Karpas-422 (cell line): ENCODE data around the gene ZC2HC1B. TPM values are rescaled to one million over a fixed set of nuclear protein-coding genes. Genes with fewer than 3 reads are reported as not detected.
"Not testable (repeated sequence)": the region's sequence is repeated elsewhere in the genome, so short reads cannot be mapped to it uniquely, and the experiment has no call there.

ENCODE experiments used
- DNase-seq: peaks from one replicate; pipeline ENCODE4 v3.0.0-alpha.2; 2015
- H2AFZ ChIP-seq: fragments of 200-600 bp; sonication (generic); 2 replicates; pipeline ENCODE4 v1.6.1; 2014; ENCODE audit warnings: antibody characterized with exemption, low read length, mixed read lengths
- H3K27ac ChIP-seq: fragments of 200-600 bp; sonication (generic); 2 replicates; pipeline ENCODE4 v1.5.1; 2014; ENCODE audit warnings: mild to moderate bottlenecking, low read length, moderate library complexity
- H3K27me3 ChIP-seq: fragments of 200-600 bp; sonication (generic); 2 replicates; pipeline ENCODE4 v1.6.1; 2014; ENCODE audit warnings: low read length, mixed read lengths
- H3K36me3 ChIP-seq: fragments of 200-600 bp; sonication (generic); 2 replicates; pipeline ENCODE4 v1.6.1; 2014; ENCODE audit warnings: low read length, mixed read lengths; ENCODE audit not compliant: insufficient read depth
- H3K4me1 ChIP-seq: fragments of 200-600 bp; sonication (generic); 2 replicates; pipeline ENCODE4 v1.6.1; 2014; ENCODE audit warnings: mild to moderate bottlenecking, low read length, mixed read lengths
- H3K4me2 ChIP-seq: fragments of 200-600 bp; sonication (generic); 2 replicates; pipeline ENCODE4 v1.6.1; 2014; ENCODE audit warnings: low read length, low read depth, mild to moderate bottlenecking; ENCODE audit not compliant: poor library complexity, severe bottlenecking
- H3K4me3 ChIP-seq: fragments of 200-600 bp; sonication (generic); 2 replicates; pipeline ENCODE4 v1.5.1; 2014; ENCODE audit warnings: mild to moderate bottlenecking, antibody characterized with exemption, low read length, mixed read lengths
- H3K79me2 ChIP-seq: fragments of 200-600 bp; sonication (generic); 2 replicates; pipeline ENCODE4 v1.6.1; 2014; ENCODE audit warnings: mild to moderate bottlenecking, low read length, mixed read lengths
- H3K9ac ChIP-seq: fragments of 200-600 bp; sonication (generic); 2 replicates; pipeline ENCODE4 v1.6.0; 2014; ENCODE audit warnings: low read length
- H3K9me2 ChIP-seq: fragments of 200-600 bp; sonication (generic), shearing (Covaris generic); replicated peaks from 2 replicates; pipeline ENCODE4 v1.6.0; 2014; ENCODE audit warnings: mild to moderate bottlenecking, low read length, moderate library complexity; ENCODE audit not compliant: insufficient read depth
- H3K9me3 ChIP-seq: fragments of 300-700, 200-600 bp; sonication (generic); 2 replicates; pipeline ENCODE4 v1.6.1; 2014; ENCODE audit warnings: low read length, mixed read lengths
- H4K20me1 ChIP-seq: fragments of 200-600 bp; sonication (generic); 2 replicates; pipeline ENCODE4 v1.6.1; 2014; ENCODE audit warnings: mild to moderate bottlenecking, antibody characterized with exemption, low read length, low read depth; ENCODE audit not compliant: insufficient read depth
- total RNA-seq: library from RNA; depleted of rRNA; stranded (reverse); fragments of >200 nt; shearing (Covaris generic); gene quantifications from 2 replicates; pipeline ENCODE4 v1.2.3, GENCODE V29; 2014; ENCODE audit warnings: low replicate concordance

The ZC2HC1B gene
- total RNA-seq, 1 experiment from 2014 or later: not detected

DNA sequence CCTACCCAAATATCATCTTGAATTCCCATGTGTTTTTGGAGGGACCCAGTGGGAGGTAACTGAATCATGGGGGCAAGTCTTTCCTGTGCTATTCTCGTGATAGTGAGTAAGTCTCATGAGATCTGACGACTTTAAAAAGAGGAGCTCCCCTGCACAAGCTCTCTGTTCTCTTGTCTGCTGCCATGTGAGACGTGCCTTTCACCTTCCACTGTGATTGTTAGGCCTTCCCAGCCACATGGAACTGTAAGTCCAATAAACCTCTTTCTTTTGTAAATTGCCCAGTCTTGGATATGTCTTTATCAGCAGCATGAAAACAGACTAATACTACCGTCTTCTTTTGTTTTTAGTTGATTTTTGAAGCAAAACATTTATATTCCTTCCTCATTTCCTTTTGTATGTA is 52.8 kb downstream of the ZC2HC1B start:
- H3K27me3 ChIP-seq, H3K9me2 ChIP-seq, DNase-seq, H3K9ac ChIP-seq, H3K4me1 ChIP-seq, H3K4me3 ChIP-seq, H3K79me2 ChIP-seq, H3K36me3 ChIP-seq, H3K4me2 ChIP-seq, H2AFZ ChIP-seq, H3K27ac ChIP-seq, H4K20me1 ChIP-seq: not testable (repeated sequence)
- H3K9me3 ChIP-seq: peaks cover 16% of the 10 kb centered on the region; the same call in 1 of the 2 replicates

DNA sequence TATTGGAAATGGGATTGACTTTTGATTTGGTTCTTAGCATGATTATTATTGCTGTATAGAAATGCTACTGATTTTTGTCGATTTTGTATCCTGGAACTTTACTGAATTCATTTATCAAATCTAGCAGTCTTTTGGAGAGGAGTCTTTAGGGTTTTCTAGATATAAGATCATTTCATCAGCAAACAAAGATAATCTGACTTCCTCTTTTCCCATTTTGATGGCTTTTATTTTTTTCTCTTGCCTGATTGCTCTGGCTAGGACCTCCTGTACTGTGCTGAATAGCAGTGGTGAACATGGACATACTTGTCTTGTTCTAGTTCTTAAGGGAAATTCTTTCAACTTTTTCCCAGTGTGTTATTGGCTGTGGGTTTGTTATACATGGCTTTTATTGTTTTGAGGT is 64.6 kb downstream of the ZC2HC1B start:
- no peak overlapping the region for H3K27ac ChIP-seq
- H3K4me2 ChIP-seq: no peak overlapping the region
- no peaks in the 10 kb centered on the region for H3K36me3 ChIP-seq
- H3K27me3 ChIP-seq: no peaks in the 10 kb centered on the region
- DNase-seq: no peak
- H2AFZ ChIP-seq: no peak overlapping the region
- H3K79me2 ChIP-seq: no peaks in the 10 kb centered on the region
- no peaks in the 10 kb centered on the region; the same call in 1 of the 2 replicates for H3K9me3 ChIP-seq
- no peak overlapping the region for H3K4me3 ChIP-seq
- H3K9me2 ChIP-seq: no peaks in the 10 kb centered on the region; the same call in none of the 2 replicates
- no peak overlapping the region for H3K9ac ChIP-seq
- no peaks in the 10 kb centered on the region for H3K4me1 ChIP-seq
- H4K20me1 ChIP-seq: no peaks in the 10 kb centered on the region

GRCh38 chr6:143929975-143930374 is 65.7 kb downstream of the ZC2HC1B start:
- Histone ChIP-seq H3K27me3 (no peaks in the 10 kb centered on the region), H3K4me3 (no peak overlapping the region), H3K36me3 (no peaks in the 10 kb centered on the region), H3K4me2 (no peak overlapping the region), H3K9me2 (no peaks in the 10 kb centered on the region; the same call in none of the 2 replicates), H4K20me1 (no peaks in the 10 kb centered on the region), H3K79me2 (no peaks in the 10 kb centered on the region), H3K27ac (no peak overlapping the region), H3K4me1 (no peaks in the 10 kb centered on the region), H3K9ac (no peak overlapping the region), H2AFZ (no peak overlapping the region), H3K9me3 (no peaks in the 10 kb centered on the region; the same call in 1 of the 2 replicates)
- DNase-seq: no peak

DNA sequence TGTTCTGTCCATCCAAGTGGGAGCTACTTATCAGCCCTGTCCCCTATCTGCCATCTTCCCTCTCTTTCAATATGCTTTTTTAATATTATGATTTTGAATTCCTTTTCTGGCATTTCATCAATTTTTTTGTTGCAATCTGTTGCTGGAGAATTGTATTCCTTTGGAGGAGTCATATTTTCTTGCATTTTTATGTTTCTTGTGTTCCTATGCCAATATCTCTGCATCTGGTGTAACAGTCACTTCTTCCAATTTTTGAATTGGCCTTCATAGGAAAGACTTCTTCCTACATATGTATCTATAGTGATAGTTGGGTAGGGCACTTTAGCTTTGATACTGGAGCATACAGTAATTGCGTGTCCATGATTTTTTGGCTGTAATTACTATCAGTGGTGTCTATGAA is 70.1 kb downstream of the ZC2HC1B start:
- Histone ChIP-seq H3K9me2 (no peaks in the 10 kb centered on the region), H3K4me2 (no peak overlapping the region), H3K4me1 (no peaks in the 10 kb centered on the region), H3K36me3 (no peaks in the 10 kb centered on the region), H3K4me3 (no peak overlapping the region), H4K20me1 (no peaks in the 10 kb centered on the region), H3K9ac (no peak overlapping the region), H3K79me2 (no peaks in the 10 kb centered on the region), H3K27me3 (no peaks in the 10 kb centered on the region), H3K27ac (no peak overlapping the region), H3K9me3 (no peaks in the 10 kb centered on the region), H2AFZ (no peak overlapping the region)
- DNase-seq: no peak

GRCh38 chr6:143934867-143935266 is 70.6 kb downstream of the ZC2HC1B start:
- H3K9ac ChIP-seq: no peak overlapping the region

GRCh38 chr6:143936347-143936746 is 72.1 kb downstream of the ZC2HC1B start:
- Histone ChIP-seq H3K27ac (no peak overlapping the region), H3K4me1 (no peaks in the 10 kb centered on the region), H3K4me3 (no peak overlapping the region), H2AFZ (no peak overlapping the region), H4K20me1 (no peaks in the 10 kb centered on the region), H3K9me3 (no peaks in the 10 kb centered on the region), H3K79me2 (no peaks in the 10 kb centered on the region), H3K9me2 (no peaks in the 10 kb centered on the region), H3K27me3 (no peaks in the 10 kb centered on the region), H3K9ac (no peak overlapping the region), H3K36me3 (no peaks in the 10 kb centered on the region), H3K4me2 (no peak overlapping the region)
- DNase-seq: no peak

More at GRCh38 chr6:143934867-143935266, 70.6 kb downstream of the ZC2HC1B start:
- no peak for DNase-seq
- Histone ChIP-seq H3K9me2 (no peaks in the 10 kb centered on the region), H3K9me3 (no peaks in the 10 kb centered on the region), H3K27me3 (no peaks in the 10 kb centered on the region), H3K36me3 (no peaks in the 10 kb centered on the region), H3K79me2 (no peaks in the 10 kb centered on the region), H3K4me3 (no peak overlapping the region), H2AFZ (no peak overlapping the region), H3K27ac (no peak overlapping the region), H4K20me1 (no peaks in the 10 kb centered on the region), H3K4me1 (no peaks in the 10 kb centered on the region), H3K4me2 (no peak overlapping the region)

DNA sequence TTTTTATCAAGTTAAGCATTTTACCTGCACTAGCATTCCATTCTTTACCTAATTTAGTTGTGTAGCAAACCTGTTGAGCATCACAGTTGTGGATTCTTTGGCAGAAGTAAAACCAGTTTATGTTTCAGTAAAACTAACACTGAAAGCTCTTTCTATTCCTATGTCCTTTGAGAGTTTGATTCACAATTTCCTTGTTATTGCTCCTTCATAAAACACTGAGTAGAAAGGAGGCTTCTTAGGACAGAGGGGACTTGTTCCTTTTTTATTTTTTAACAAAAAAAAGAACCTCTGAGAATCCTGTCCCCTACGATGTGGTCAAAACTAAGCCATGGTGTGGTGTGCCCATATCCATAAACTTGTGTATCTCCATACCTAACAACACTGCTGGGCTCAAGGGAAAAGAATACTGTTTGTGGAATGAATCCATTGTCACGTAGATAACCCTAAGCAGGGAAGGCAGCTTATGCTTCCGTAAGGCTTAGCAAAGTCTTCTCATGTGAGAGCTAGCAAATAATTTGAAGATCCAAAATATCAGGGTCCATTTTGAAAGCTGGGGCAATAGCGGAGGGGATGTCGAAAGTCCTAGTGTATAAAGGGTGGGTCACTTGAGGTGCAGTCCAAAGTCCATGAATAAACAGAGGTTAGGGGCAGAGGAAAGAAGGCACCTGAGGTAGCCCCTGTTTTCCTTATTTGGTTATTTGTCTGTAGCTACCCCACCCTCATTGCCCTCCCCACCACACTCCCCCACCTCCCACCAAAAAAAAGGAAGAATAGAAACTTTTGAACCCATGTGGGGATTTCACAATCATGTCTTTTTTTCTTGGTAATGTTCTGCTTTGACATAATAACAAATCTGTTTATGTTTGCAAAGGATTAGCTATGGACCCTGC is 72.7 kb downstream of the ZC2HC1B start:
- no peak overlapping the region for H3K4me2 ChIP-seq
- no peak overlapping the region for H3K9ac ChIP-seq
- H3K36me3 ChIP-seq: no peaks in the 10 kb centered on the region
- H3K9me3 ChIP-seq: no peaks in the 10 kb centered on the region
- no peaks in the 10 kb centered on the region for H3K4me1 ChIP-seq
- H3K79me2 ChIP-seq: no peaks in the 10 kb centered on the region
- DNase-seq: no peak
- H3K27ac ChIP-seq: no peak overlapping the region
- no peak overlapping the region for H3K4me3 ChIP-seq
- H2AFZ ChIP-seq: no peak overlapping the region
- no peaks in the 10 kb centered on the region for H3K27me3 ChIP-seq
- no peaks in the 10 kb centered on the region for H4K20me1 ChIP-seq
- no peaks in the 10 kb centered on the region for H3K9me2 ChIP-seq

- no peak for DNase-seq
- H3K27me3 ChIP-seq: no peaks in the 10 kb centered on the region
- no peak overlapping the region for H2AFZ ChIP-seq
- H3K36me3 ChIP-seq: no peaks in the 10 kb centered on the region
- no peak overlapping the region for H3K27ac ChIP-seq
- no peaks in the 10 kb centered on the region for H3K79me2 ChIP-seq
- H4K20me1 ChIP-seq: no peaks in the 10 kb centered on the region
- no peak overlapping the region for H3K9ac ChIP-seq
- no peak overlapping the region for H3K4me3 ChIP-seq
- no peaks in the 10 kb centered on the region for H3K4me1 ChIP-seq
- no peaks in the 10 kb centered on the region for H3K9me2 ChIP-seq
- H3K9me3 ChIP-seq: no peaks in the 10 kb centered on the region
- no peak overlapping the region for H3K4me2 ChIP-seq
Measured at GRCh38 chr6:143937668-143937970, 73.3 kb downstream of the ZC2HC1B start.
